GOT3 (cell line): ENCODE results near the gene GSTM4.
"Not testable (repeated sequence)": the region's sequence is repeated elsewhere in the genome, so short reads cannot be mapped to it uniquely, and the experiment has no call there.

Experiments used
- DNase-seq: peaks from one replicate; lab custom pipeline; 2025; ENCODE audit warnings: mixed read lengths; lab: John Stamatoyannopoulos, UW

Gene GSTM4

GRCh38 chr1:109704173-109704572, 48.3 kb downstream of the GSTM4 start:
- no peak for DNase-seq

GRCh38 chr1:109705411-109705810, 49.5 kb downstream of the GSTM4 start:
- no peak for DNase-seq

DNA sequence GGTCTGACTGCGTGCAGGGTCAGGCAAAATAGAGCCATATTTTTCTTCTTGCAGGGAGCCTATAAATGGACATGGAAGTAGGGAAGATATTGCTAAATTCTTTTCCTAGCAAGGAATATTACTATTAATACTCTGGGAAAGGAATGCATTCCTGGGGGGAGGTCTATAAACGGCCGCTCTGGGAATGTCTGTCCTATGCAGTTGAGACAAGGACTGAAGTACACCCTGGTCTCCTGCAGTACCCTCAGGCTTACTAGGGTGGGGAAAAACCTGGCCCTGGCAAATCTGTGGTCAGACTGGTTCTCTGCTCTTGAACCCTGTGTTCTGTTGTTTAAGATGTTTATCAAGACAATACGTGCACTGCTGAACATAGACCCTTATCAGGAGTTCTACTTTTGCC, 53.0 kb downstream of the GSTM4 start:
- DNase-seq, result not testable (repeated sequence)

DNA sequence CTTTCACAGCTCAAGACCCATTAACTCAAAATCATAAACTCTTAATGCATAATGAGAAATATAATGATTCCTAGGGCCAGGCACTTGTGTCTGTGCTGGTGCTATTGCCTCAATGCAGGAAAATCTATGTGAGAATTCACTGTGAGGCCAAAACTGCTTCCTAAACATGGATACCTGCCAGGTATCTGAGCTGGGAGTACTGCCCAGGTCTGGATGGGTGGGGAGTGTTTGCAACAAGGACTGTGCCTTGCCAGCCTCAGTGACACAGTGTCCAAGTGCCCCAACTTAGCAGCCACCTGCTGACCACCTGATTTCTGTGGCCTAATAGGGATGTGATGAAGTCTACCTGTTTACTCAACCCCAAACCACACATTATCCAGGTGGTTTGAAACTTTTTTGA, 53.9 kb downstream of the GSTM4 start:
- DNase-seq, result not testable (repeated sequence)
